Measurements from ENCODE around the gene WNK4.

The WNK4 gene

GRCh38 chr17:42841975-42842685 is 61.7 kb downstream of the WNK4 start:
- DNase-seq, result no peak

- DNase-seq, result peak; percentile 59
Measured at GRCh38 chr17:42843358-42843934, 63.0 kb downstream of the WNK4 start.

- no peak for DNase-seq
Measured at GRCh38 chr17:42844271-42844670, 63.9 kb downstream of the WNK4 start, which contains the start of gene AOC2. TSS of gene AOC2 (plus strand) at chr17:42844580. CDS start at chr17:42844627, 47 bp downstream.

GRCh38 chr17:42844761-42845555 is 64.5 kb downstream of the WNK4 start:
- DNase-seq, result no peak

- DNase-seq, result no peak
Measured at GRCh38 chr17:42845556-42845917, 65.1 kb downstream of the WNK4 start.

- no peak for DNase-seq
Measured at GRCh38 chr17:42845918-42846593, 65.6 kb downstream of the WNK4 start.
